ENCODE measurements around the gene SLC12A4. TPM values are rescaled to one million over a fixed set of nuclear protein-coding genes. Genes with fewer than 3 reads are reported as not detected.
A peak's percentile ranks its signal among the peaks of the same experiment; 100 is the strongest.

The SLC12A4 gene
- total and polyA plus RNA-seq, 2 of the 13 experiments (the other 11 are each of a cell fraction or from before 2014, with no cell fraction given): 65.1 to 84.3 TPM

DNA sequence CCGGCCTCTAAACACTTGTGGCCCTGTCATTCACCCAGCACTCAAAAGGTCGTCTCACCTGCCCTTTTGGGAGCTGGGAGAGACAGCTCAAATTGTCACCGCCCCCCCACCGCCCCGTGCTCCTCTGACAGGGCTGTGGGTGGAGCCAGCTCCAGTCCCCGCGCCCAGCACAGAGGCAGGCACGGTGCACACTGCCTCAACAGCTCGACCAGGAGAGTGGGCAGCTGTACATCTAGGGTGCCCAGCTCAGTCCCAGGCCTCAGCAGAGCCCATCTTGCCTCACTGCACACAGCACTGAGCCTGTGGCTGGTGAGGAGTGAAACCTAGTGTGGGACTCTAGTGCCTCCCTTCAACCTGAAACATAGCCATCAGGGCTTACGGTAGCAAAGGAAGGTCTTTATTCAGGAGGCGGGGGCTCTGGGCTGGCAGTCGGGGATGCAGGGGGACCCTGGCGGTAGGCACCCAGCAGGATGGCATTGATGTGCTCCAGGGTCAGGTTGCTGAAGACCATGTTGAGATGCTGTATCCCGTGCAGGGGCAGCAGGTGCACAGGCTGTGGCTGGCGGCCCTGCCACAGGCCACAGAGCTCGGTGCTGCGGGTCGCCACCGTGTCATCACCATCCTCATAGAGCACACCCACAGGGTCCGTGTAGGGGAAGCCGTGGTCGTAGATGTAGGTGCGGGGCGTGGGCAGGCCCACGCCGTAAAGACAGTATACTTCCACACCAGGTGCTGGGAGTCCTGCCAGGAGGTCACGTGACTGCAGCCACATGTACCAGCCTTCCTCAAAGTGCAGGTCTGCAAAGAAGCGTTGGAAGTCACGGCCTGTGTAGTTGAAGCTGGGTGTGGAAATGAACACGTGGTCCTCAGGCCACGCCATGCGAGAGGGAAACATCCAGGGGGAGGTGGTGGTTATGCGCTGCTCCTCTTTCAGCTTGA, 28.7 kb downstream of the SLC12A4 start (continued):
- no peak for TF ChIP-seq ZNF790 (CRISPR knock-in tag; IDR thresholded peaks at IDR 0.05; ENCODE audit: borderline replicate concordance)
- TF ChIP-seq IRX3 (CRISPR knock-in tag; IDR thresholded peaks at IDR 0.05; ENCODE audit: borderline replicate concordance, low read depth): no peak
- TF ChIP-seq TOE1 (CRISPR knock-in tag; IDR thresholded peaks at IDR 0.05): no peak
- no peak for TF ChIP-seq RARG (CRISPR knock-in tag; IDR thresholded peaks at IDR 0.05; ENCODE audit: low read depth)
- TF ChIP-seq, protein P1, sequence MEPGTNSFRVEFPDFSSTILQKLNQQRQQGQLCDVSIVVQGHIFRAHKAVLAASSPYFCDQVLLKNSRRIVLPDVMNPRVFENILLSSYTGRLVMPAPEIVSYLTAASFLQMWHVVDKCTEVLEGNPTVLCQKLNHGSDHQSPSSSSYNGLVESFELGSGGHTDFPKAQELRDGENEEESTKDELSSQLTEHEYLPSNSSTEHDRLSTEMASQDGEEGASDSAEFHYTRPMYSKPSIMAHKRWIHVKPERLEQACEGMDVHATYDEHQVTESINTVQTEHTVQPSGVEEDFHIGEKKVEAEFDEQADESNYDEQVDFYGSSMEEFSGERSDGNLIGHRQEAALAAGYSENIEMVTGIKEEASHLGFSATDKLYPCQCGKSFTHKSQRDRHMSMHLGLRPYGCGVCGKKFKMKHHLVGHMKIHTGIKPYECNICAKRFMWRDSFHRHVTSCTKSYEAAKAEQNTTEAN (CRISPR knock-in tag; conservative IDR thresholded peaks at IDR 0.05): no peak
- no peak for TF ChIP-seq NCOA1 (CRISPR knock-in tag; IDR thresholded peaks at IDR 0.05)
- no peak for TF ChIP-seq ATAD3A (CRISPR knock-in tag; IDR thresholded peaks at IDR 0.05)
- 0 out of 2 replicates have a peak, but pooled peaks have one; percentile 62 for TF ChIP-seq CHCHD3 (CRISPR knock-in tag; IDR thresholded peaks at IDR 0.05)
- TF ChIP-seq ZNF510 (CRISPR knock-in tag; IDR thresholded peaks at IDR 0.05; ENCODE audit: low read depth): no peak
- TF ChIP-seq ZNF724P (CRISPR knock-in tag; IDR thresholded peaks at IDR 0.05; ENCODE audit: borderline replicate concordance): no peak
- no peak for TF ChIP-seq SMC3 (IDR thresholded peaks at IDR 0.05; ENCODE audit: low read length)
- TF ChIP-seq SOX5 (CRISPR knock-in tag; IDR thresholded peaks at IDR 0.05; ENCODE audit: borderline replicate concordance): no peak
- TF ChIP-seq TAF1 (CRISPR knock-in tag; IDR thresholded peaks at IDR 0.05): no peak
- peak; percentile 66; the same call in 1 of the 2 replicates for TF ChIP-seq ZNF619 (CRISPR knock-in tag; IDR thresholded peaks at IDR 0.05)
- TF ChIP-seq ZNF558 (CRISPR knock-in tag; IDR thresholded peaks at IDR 0.05; ENCODE audit: borderline replicate concordance): no peak
- no peak for TF ChIP-seq FOSL2 (CRISPR knock-in tag; IDR thresholded peaks at IDR 0.05)
- no peak for TF ChIP-seq ETV5 (CRISPR knock-in tag; IDR thresholded peaks at IDR 0.05; ENCODE audit: borderline replicate concordance)
- no peak for TF ChIP-seq ZNF12 (CRISPR knock-in tag; IDR thresholded peaks at IDR 0.05)
- TF ChIP-seq, protein P2, sequence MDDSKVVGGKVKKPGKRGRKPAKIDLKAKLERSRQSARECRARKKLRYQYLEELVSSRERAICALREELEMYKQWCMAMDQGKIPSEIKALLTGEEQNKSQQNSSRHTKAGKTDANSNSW (CRISPR knock-in tag; IDR thresholded peaks at IDR 0.05; ENCODE audit: borderline replicate concordance): no peak
- TF ChIP-seq ZNF430 (CRISPR knock-in tag; IDR thresholded peaks at IDR 0.05): no peak
- no peak for TF ChIP-seq MAZ (IDR thresholded peaks at IDR 0.05; ENCODE audit: borderline replicate concordance, low read depth, low read length)
- TF ChIP-seq MAZ (CRISPR knock-in tag; IDR thresholded peaks at IDR 0.05; ENCODE audit: low read depth): 0 out of 2 replicates have a peak, but pooled peaks have one; percentile 24
- TF ChIP-seq, protein P3, sequence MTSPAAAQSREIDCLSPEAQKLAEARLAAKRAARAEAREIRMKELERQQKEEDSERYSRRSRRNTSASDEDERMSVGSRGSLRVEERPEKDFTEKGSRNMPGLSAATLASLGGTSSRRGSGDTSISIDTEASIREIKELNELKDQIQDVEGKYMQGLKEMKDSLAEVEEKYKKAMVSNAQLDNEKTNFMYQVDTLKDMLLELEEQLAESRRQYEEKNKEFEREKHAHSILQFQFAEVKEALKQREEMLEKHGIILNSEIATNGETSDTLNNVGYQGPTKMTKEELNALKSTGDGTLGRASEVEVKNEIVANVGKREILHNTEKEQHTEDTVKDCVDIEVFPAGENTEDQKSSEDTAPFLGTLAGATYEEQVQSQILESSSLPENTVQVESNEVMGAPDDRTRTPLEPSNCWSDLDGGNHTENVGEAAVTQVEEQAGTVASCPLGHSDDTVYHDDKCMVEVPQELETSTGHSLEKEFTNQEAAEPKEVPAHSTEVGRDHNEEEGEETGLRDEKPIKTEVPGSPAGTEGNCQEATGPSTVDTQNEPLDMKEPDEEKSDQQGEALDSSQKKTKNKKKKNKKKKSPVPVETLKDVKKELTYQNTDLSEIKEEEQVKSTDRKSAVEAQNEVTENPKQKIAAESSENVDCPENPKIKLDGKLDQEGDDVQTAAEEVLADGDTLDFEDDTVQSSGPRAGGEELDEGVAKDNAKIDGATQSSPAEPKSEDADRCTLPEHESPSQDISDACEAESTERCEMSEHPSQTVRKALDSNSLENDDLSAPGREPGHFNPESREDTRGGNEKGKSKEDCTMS (CRISPR knock-in tag; conservative IDR thresholded peaks at IDR 0.05): no peak
- TF ChIP-seq, protein P4, sequence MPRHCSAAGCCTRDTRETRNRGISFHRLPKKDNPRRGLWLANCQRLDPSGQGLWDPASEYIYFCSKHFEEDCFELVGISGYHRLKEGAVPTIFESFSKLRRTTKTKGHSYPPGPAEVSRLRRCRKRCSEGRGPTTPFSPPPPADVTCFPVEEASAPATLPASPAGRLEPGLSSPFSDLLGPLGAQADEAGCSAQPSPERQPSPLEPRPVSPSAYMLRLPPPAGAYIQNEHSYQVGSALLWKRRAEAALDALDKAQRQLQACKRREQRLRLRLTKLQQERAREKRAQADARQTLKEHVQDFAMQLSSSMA (CRISPR knock-in tag; IDR thresholded peaks at IDR 0.05): 0 out of 2 replicates have a peak, but pooled peaks have one; percentile 28
- no peak for TF ChIP-seq EHMT2 (IDR thresholded peaks at IDR 0.05; ENCODE audit: borderline replicate concordance, low read depth, low read length)
- no peak for TF ChIP-seq PHF5A (CRISPR knock-in tag; IDR thresholded peaks at IDR 0.05; ENCODE audit: low read depth, unreplicated experiment)
- TF ChIP-seq RFXANK (CRISPR knock-in tag; IDR thresholded peaks at IDR 0.05): no peak
